Measurements from ENCODE around the gene EFEMP1.

DNA sequence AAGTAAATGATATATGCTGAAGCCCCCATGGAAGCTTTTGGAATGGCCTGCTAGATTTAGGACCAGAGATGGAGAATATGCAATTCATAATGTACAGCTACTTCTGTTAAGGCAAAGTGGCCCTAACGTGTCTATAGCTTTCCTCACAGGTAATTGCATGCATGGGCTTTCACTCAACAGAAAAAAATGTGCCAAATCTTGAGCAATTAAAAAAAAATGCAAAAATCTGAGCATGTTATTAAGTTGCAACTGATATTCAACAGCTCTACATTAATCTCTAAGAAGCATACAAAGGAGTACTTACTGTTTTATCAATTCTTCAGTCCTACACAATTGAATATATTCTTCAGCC is 79.6 kb downstream of the EFEMP1 start:
- TF ChIP-seq POLR2A (IDR thresholded peaks at IDR 0.05; ENCODE audit: low read depth, low read length) (no peak), POLR2AphosphoS5 (IDR thresholded peaks at IDR 0.05; ENCODE audit: low read depth, low read length) (no peak), TAF1 (IDR thresholded peaks at IDR 0.05; ENCODE audit: borderline replicate concordance, low read depth, low read length) (no peak)

Data from GM12892 (cell line).